Activated CD8-positive, alpha-beta memory T cell treated with anti-CD3 and anti-CD28 coated beads for 4 hours (primary cell): Measurements from ENCODE around the gene FAM72D.
"Not testable (repeated sequence)": the region's sequence is repeated elsewhere in the genome, so short reads cannot be mapped to it uniquely, and the experiment has no call there.

Source experiments
- DNase-seq, 2 donors: peaks; one replicate each; pipeline ENCODE4 v3.0.0-alpha.2; 2020; ENCODE audit warnings: low read depth in 2 of 2

The FAM72D gene

DNA sequence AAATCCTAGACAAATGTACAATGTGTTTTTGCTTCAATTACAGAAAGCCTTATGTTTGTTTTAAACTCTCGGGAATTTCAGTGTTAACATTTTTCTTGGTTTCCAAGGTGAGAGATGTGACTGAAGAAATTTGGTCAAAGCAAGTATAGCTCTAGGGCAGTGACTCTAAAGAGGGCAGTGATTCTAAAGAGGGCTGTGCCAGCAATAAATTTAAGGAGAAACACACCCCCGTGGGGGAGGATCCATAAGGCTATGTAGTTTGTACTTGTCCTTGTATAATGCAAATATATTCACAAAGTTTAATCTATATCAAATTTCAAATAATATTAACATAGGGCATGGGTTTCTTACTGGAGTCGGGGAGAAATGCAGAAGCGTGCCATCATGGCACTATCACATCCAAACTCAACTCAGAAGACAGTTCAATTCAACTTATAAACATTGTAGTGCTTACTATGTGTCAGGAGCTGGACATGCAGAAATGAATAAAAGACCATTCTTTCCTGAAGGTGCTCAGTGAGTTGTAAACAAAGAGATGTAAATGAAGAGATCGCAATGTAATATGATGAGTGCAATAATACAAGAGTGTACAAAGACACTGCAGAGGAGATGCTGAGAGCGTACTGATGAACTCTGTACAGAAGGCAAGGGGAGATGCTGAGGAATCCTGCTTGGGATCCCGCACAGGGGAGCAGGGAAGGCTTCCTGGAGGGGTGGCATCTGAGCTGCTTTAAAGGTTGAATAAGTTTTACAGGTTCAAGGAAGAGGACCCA lies 13.1 kb upstream of the FAM72D start:
- DNase-seq: not testable (repeated sequence)

DNA sequence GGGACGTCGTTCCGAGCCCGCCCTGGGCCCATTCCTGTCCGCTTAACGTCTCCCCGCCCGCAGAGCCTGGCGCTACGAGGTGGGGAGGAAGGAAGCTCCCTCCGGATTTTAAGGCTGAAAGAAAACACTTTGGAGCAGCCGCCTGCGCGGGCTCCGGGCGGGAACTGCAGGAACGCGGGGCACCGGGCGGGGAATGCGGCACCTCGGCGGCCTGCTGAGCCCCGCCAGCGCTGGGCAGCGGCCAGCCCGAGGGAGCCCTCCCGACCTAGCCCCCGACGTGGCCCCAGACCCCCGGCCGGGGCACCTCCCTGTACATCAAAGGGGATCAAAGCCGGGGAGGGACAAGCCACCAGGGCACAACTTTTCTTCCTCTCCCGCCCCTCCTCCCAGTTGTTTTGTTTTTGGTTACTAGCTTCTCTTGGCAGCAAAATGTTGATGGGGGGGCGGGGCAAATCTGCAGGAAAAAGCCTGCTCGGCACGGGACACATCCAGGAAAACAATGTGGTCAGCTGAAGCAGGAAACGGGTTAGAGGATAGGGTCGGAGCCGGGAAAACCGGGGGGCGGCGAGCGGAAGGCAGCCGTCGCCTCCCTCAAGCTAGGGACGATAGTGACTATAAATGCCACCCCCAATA lies 2.1 kb upstream of the FAM72D start:
- DNase-seq: not testable (repeated sequence)

DNA sequence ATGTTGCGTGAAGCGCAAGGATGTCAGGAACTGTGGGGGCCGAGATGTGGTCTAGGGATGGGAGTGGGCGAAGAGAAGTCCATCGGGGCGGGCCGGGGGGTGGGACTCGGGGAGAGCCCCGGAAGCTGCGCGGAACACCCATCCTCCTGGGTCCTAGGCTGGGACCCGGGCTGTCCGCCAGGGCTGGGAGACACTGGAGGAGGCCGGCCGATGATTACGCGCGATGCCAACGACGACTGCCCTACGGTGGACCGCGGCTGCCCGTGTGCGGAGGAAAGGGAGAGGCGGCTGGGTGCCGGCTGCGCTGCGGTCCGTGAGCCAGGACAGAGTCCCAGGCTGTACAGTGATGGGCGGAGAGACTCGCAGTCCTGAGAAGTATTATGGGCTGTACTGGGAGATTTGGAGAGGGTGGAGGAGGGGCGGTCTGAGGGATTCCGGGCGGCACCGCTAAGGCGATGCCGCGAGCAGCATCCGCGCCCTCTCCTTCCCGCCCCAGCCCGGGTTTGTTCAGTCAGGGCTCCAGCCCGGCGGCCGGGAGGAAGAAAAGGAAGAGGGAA lies 1.0 kb upstream of the FAM72D start:
- not testable (repeated sequence) for DNase-seq

DNA sequence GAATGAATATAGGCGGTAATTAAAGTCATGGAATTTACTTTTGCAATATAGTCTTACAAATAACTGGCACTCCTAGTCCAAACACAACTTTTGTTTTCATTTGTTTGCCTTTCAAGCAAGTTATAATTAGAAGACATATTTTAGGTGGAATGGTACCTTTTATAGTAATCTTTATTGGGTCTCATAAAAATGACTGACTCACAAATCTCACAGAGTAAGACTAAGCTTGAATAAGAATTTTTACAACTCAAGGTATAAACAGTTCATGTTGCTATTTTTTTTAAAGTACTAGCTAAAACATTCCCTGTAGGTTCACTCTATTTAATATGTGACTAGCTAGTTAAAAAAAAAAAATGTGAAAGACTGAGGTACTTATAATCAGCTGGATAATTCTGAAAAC lies 6.0 kb downstream of the FAM72D start:
- not testable (repeated sequence) for DNase-seq

DNA sequence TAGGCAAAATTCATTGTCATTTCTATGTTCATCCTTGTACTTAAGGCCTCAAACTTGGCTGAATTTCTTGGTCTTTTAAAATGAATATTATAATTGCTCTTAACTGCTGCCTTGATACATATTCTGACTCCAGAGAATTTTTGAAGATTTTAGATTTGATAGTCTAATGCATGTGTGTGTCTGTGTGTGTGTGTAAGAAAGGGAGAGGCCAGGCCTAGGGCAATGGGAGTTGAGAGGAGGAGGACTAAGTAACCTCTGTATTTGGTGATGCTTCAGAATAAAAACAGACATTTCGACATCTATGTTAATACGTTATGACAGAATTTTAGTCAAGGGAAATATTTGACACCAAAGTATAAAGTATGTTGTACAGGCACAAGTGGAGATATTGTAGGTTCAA lies 7.5 kb downstream of the FAM72D start:
- not testable (repeated sequence) for DNase-seq

DNA sequence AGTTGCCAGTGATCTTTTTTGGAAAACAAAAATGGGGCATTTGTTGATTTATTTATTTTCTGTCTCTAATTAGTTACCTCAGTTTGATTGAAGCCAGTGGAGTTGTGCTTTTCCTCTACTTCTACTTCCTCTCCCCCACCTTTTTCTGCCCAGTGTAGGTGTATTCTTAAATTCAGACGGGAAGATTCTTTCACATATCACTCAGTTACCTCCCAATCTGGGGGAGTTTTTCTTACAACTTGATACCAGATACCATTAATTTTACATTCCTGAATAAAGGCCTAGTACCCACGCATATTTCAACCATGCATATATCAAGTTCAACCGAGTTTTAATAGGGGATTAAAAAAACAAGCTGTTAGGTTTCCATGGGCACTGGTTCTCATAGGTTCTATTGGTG lies 15.9 kb downstream of the FAM72D start:
- not testable (repeated sequence) for DNase-seq

DNA sequence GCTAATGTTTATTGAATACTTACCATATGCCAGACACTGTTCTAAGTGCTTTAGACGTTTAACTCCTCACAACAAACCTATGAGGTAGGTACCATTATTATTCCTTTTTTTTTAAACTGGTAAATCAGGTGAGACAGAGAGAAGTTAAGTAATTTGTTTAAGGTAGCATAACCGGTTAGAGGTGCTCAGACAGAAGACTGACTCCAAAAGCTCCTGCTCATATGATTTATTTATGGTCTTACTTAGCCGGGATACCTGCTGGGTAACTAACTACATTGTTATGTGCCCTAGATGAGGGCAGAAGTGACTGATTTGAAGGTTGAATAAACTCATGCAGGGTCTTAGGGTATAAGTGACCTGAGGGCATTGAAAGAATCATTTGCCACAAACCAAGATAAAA lies 16.9 kb downstream of the FAM72D start:
- DNase-seq: not testable (repeated sequence)

DNA sequence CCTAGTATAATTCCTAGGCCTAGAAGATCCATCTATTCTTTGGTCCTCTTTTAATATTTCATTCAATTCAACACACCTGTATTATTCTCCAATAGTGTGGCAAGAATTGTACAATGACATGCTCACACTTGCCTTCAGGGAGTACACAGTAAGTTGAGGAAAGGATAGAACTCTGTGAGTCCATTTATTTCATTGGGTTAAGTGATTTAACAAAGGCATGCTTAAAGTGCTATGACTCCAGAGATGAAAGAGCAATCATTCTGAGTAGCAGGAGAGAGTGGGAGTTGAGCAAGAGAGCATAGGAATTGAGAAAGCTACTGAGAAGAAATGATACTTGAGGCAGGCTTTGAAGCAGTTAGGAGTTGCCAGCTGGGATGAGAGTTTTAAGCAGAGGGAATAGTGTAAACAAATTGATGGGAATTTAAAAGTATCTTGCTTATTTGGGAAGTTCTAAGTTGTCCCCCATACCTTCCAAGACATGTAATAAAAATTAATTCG lies 18.8 kb downstream of the FAM72D start:
- DNase-seq: not testable (repeated sequence)

DNA sequence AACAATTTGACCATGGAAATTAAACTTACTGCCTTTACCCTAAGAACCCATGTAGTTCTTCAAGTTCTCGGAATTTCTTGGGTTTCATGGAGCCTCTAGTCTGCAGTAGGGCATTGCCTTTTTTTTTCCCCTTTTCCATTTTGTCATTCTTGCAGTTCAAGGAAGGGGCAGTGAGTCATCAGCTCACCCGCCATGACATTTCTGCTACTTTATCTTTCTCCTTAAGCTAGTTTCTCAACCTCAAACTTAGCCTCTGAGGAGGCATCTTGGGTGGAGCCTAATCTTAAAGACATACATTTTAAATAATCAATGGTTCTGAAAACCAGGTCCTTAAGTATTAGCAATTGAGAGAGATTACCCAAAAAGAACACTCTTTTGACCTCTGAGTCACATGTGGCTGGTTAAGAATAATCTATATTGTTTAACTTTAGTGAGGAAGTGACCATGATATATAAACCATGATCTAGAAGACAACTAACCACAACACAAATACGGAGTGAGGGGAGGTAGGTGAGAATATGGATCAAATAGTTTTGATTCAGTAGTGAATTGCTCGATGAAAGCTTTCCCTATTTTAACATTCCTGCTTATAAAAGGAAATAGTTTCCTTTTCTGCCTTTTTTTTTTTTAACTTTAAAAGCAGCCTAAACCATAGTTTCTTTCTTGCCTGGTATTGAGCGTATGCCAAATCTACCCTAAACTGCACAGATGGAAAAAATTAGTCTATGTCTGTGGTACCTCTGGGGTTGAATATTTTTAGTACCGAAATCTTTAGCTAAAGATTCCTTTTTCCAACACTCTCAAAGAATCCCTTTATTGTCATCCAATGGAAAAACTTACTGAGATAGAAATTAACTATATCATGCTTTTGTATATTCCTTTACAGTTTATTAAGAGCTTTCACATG lies 20.1 kb downstream of the FAM72D start:
- not testable (repeated sequence) for DNase-seq

DNA sequence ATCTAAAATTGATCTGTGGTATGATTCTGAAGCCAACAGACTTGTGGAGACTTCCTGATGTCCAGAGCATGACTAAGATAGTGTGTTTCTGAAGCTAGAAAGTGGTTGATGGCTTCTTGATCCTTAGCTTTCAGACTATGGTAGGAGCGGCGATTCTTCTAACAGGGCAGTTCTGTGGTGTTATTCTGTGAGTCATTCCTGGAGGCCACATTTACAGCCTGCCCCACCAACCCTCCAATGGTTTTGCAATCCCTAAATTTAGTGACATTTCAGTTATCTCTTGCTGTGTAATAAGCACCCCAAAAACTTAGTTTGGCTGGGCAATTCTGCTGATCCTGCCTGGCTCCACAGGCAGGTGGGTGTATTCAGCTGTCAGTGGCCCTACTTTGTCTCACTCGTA lies 24.1 kb downstream of the FAM72D start:
- DNase-seq: not testable (repeated sequence)

DNA sequence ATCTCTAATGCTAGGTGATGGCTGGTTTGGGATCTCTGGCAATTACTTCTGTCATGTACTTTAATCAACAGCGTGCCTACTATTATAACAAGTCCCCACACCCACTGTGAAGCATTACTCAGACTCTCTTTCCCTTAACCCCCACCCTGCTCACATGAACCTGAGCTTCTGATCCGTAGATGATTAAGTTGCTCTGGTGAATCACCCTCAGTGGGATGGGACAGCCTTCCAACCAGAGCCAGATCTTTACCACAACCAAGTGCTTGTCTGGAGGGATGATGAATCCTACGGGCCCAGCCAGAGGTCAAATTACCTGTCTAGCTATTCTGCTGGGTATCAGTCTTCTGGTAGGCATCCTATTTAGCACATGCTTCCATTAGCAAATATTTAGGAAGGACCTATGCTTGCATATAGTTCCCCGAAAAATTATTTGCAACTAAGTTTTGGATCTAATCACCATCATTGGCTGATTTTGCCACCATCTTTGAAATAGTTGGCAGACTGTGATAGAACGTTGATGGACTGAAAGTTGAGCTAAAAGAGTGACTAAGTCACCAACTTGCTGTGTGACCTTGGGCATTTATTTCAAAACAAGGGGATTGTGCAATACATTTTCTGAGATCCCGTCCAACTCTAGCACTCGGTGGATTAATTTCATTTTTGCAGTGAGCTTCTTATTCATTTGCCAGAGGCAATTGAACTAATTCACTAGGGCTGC lies 26.7 kb downstream of the FAM72D start:
- DNase-seq: not testable (repeated sequence)

DNA sequence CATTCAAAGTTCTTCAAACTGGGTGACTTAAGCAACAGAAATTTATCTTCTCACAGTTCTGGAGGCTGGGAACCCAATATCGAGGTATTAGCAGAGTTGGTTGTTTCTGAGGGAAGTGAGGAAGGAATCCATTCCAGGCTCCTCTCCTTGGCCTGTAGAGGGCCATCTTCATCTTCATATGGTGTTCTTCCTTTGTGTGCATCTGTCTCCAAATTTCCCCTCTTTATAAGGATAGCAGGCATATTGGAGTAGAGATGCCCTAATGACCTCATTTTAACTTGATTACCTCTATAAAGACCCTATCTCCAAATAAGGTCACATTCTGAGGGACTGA lies 27.3 kb downstream of the FAM72D start:
- not testable (repeated sequence) for DNase-seq

DNA sequence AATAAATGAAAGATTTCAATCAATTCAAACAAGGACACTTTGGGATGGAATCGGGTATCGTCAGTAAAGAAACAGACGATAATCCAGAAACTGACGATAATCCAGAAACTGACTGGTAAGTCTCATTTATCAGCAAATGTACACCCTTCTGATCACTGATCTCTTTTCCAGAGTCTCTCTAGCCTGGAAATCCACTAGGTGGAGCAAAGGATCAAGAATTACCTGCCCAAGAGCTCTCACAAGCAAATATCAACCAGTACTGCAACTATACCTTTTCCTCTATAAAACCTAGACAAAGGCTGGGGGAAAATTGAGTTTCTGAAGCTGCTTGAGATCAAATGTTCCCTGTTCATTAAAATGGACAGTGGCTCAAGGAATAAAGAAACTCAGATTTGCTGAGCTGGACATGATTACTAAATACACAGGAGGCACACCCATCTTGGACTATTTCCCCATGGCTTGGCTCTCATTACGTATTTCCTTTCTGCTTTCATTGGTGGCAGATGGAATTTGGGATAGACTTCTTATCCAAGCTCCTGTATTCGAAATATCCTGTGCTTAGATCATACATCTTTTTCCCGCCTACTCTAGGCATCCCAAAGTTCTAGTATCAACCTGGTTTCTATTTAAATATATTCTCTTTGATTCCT lies 28.3 kb downstream of the FAM72D start:
- DNase-seq: not testable (repeated sequence)

DNA sequence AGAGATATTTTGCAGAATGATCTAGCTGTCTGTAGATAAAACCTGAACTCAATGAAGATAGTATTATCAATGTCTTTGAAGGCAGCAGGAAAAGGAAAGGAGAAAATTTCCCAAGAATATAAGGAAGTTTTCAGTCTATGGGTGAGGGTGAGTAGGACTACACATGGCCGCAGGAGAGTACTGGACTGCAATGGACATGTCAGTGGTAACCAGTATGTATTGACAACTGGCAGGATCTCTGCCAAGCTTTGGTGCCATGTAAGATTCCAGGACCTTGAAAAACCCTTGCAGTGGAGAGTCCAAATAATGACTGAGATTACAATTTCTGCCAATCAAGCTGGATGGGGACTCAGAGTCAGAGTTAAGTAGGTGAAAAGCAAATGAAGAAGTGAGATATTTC lies 29.3 kb downstream of the FAM72D start:
- DNase-seq: not testable (repeated sequence)

DNA sequence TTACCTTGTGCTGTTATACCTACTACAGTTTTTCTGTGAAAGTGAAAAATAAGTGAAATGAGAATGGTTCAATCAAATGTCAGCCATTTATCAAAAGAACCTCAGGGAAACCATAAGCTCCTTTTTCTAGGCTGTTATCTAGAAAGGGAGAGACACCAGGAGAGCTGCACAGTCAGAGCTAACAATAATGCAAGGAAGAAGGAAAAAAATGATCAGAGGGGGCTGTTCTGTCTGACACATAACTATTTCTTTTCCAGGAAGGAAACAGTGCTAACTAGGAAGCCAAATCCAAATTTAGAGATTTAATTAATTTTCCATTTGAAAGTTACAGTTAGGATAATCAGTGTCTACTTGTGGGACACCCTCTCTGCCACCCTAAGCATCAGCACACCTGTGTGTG lies 31.4 kb downstream of the FAM72D start:
- not testable (repeated sequence) for DNase-seq

DNA sequence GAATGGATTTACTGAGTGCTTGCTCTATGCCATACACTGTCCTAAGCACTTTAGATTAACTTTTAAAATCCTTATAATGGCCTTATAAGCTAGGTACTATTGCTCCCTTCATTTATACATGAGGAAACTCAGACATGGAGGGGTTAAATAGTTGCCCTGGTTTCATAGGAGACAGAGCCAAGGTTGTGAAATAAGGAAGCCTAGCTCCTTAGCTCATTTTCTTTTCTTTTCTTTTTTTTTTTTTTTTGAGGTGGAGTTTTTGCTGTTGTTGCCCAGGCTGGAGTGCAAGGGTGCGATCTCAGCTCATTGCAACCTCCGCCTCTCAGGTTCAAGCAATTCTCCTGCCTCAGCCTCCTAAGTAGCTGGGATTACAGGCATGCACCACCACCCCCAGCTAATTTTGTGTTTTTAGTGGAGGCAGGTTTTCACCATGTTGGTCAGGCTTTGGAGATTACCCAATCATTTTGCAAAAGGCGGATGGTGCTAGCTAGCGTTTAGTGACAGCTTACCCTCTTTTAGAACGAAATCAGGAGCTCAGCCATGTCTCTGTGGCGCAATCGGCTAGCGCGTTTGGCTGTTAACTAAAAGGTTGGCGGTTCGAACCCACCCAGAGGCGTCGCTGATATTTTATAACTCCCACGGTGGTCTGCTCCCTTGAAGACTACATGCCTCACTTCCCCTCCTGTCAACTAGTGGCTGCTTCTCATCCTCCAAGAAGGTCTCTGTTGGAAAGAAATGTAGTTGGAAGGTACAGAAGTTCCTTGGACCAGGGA lies 33.1 kb downstream of the FAM72D start:
- DNase-seq: not testable (repeated sequence)

DNA sequence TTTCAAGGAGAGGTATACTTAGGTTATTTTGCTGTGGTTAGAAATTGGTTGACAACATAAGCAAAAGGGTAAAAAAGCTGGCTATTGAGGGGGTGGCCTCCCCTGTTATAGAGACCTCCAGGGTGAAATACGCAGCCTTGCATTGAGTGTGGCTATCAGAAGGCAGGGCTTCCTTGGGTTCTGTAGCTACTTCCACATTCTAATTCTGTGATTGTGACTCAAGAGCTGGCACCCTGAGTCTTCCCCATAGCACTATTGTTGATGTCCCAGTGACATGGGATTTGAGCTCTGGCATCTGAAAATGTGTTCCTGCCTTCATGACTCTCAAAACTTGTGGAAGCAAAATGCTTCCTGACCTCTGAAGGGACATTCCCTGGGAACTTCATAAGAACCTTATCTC lies 38.7 kb downstream of the FAM72D start:
- DNase-seq: not testable (repeated sequence)

DNA sequence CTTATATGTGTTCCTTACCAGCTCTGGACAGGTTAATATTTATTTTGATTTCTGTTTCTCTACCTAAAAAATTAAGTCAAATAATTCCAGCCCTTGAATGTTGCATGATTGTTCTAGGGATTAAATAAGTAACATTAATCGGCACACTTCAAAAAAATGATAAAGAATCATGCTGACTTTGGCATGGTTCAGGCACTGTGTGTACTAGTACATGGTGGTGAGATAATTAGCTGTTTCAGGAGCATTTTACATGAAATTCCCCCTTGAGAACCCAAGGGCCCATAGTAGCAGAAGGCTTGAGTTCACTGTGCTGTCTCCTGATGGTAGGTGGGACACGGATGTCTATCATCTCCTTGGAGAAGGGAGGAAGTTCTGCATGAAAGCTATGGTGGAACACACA lies 44.8 kb downstream of the FAM72D start:
- DNase-seq: not testable (repeated sequence)

DNA sequence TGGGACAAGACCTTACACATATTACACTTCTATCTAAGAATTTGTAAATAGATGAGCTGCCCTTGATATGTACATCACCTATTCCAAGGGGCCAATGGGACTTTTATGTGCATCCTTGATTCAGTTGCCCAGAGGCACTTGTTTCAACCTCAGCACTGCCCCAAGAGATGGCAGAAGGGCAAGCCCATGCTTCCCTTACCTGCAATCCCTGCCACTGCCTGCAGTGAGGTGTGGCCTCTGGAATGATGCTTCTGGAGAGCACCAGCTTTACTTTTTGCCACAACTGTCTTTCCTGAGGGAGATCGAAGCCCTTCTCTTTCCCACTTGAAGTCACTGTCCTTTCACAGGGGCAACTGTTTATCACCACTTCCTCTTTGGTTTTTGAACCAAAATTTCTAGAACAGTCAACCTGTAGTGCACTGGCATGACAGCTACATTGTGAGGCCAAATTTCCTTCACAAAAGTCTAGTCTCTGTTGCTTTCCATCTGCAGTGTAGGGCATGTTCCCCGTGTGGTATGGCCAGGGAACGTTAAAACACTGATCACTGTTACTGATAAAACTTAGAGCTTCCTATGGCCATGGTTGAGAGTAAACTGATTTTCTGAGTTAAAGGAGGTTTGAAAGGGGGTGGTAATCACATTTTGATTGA lies 48.6 kb downstream of the FAM72D start:
- not testable (repeated sequence) for DNase-seq
